Measurements from ENCODE around the gene CSRP1.

- TF ChIP-seq HDAC2 (IDR thresholded peaks at IDR 0.05) (no peak), MAZ (IDR thresholded peaks at IDR 0.05; ENCODE audit: borderline replicate concordance, low read depth, low read length) (no peak), PBX3 (IDR thresholded peaks at IDR 0.05) (no peak), CTCF (IDR thresholded peaks at IDR 0.05) (no peak), POLR2A (IDR thresholded peaks at IDR 0.05; ENCODE audit: low read length) (no peak), CEBPB (IDR thresholded peaks at IDR 0.05) (no peak), USF2 (IDR thresholded peaks at IDR 0.05) (no peak), RAD21 (conservative IDR thresholded peaks at IDR 0.05 in 1 of 2, IDR thresholded peaks at IDR 0.05 in 1 of 2) (no peak), JUN (IDR thresholded peaks at IDR 0.05) (no peak), EP300 (IDR thresholded peaks at IDR 0.05) (no peak), FOSL2 (IDR thresholded peaks at IDR 0.05) (no peak), FOSL2 (CRISPR knock-in tag; IDR thresholded peaks at IDR 0.05) (no peak), KDM1A (IDR thresholded peaks at IDR 0.05; ENCODE audit: low read depth) (no peak), MYC (IDR thresholded peaks at IDR 0.05; ENCODE audit: borderline replicate concordance, low read length) (no peak)
These were observed 9.0 kb upstream of the CSRP1 start for GRCh38 chr1:201515895-201516294.
